Fibroblast of skin of left quadriceps (primary cell): ENCODE results near the gene ZBTB37.
"Not testable (repeated sequence)": the region's sequence is repeated elsewhere in the genome, so short reads cannot be mapped to it uniquely, and the experiment has no call there.

ENCODE experiments used
- DNase-seq, 2 experiments: peaks; one replicate each; pipeline ENCODE4 v3.0.0-alpha.2; 2013; ENCODE audit warnings: low read depth in 2 of 2

ZBTB37 gene

GRCh38 chr1:173903827-173904531, 35.8 kb downstream of the ZBTB37 start:
- no peak for DNase-seq

- no peak for DNase-seq
Measured at GRCh38 chr1:173913111-173913510, 44.9 kb downstream of the ZBTB37 start.

- no peak for DNase-seq
Measured at GRCh38 chr1:173914366-173914871, 46.2 kb downstream of the ZBTB37 start.

DNA sequence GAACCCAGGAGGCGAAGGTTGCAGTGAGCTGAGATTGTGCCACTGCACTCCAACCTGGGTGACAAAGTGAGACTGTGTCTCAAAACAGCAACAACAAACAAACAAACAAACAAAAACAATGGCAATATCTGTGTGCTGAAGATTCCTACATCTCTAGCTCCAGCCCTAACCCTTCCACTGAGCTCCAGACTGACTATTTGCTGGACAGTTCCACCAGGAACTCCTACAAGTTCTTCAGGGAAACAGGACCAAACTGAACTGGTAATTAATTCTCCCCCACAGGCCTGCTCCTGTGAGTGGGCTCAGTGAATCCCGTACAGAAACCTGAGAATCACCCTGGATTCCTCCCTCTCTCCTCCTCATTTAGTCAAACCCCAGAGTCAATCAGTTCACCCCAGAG, 47.4 kb downstream of the ZBTB37 start:
- DNase-seq: no peak

DNA sequence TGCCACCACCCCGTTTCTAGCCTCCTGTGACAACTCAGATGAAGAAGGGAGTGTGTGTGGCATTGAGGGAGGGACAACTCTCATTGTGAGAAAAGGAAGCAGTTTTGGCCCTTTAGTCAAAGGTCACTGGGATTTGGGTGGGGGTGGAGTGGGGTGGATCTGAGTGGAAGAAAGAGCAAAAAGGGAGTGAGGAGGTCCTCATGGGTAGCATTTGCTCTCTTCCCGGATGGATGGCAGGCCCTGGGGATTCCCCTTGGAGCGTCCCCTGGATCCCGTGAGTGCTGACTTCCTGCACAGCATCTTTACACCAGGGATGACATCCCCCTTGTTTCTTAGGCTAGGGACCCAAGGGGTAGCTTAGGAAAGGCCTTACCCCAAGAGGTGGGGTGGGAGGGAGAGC, 48.5 kb downstream of the ZBTB37 start:
- no peak for DNase-seq

DNA sequence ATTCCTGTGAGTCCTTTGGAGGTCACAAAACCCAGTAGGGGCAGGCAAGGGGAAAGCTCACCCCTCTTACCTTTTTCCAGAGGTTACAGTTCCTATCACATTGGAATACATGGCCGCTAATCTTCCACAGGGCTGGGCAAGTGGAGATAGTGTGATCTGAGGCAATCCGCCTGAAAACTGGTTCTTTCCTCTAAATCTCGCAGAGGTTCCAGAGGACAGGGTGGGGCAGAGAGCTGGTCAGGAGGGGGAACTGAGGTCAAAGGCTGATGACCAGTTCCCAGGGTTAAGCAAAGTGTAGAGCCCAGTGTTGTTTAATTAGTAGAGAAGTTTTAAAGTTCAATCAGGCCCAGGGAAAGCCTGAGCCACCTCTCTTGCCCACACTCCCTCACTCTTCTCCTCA, 49.0 kb downstream of the ZBTB37 start, which contains the start of gene SERPINC1:
SERPINC1 (minus strand) TSS at position 179 of the 400 bp plus-strand sequence; CDS start at position 111, 68 bp downstream.
- DNase-seq: no peak

- no peak for DNase-seq
Measured at GRCh38 chr1:173917635-173918493, 49.7 kb downstream of the ZBTB37 start.

GRCh38 chr1:173920861-173921260, 52.7 kb downstream of the ZBTB37 start:
- DNase-seq: no peak

DNA sequence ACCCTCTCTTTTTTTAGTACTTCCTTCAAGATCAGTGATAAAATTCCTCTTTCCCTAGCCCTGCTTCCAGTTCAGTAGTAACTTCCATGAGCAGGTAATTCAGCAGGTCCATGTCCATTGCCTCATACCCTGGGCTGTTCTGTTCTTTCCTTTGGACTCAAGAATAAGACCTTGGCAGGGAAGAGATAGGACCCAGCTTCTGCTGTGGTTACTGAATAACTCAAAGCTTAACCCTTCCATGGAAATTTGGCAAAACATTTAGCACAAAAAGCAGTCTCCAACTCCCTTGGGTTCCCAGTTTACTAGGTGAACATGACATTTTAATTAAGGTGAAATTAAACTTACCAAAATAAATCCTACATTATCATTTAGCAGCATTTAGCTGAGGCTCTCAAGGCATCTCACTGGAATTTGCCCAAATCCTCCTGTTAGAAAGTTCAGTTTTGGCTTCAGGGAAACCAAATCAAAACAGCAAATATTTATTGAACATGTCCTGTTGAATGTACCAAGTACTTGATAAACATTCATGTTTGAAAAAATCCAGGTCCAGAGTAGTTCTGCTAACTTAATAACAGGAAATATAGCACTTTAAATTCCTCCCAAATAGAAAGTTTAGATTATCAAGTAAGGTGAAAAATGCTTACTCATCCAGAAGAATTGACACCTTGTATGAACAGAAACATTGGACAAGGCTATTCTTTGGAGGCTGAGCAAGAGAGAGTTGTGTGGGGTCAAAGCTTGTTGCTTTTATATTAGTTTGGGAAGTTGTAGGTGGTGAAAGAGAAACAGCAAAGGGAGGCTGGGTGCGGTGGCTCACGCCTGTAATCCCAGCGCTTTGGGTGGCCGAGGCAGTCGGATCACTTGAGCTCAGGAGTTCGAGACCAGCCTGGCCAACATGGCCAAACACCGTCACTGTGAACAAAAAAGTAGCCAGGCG, 57.4 kb downstream of the ZBTB37 start:
- DNase-seq: no peak

DNA sequence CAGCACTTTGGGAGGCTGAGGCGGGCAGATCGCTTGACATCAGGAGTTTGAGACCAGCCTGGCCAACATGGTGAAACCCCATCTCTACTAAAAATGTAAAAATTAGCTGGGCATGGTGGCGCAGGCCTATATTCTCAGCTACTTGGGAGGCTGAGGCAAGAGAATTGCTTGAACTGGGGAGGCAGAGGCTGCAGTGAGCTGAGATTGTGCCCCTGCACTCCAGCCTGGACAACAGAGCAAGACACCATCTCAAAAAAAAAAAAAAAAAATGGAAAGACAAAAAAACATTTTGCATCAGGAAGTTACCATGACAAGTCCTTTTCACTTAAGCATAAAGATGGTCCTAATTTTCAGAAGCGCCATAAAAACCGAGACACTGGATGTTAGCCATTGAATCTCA, 62.4 kb downstream of the ZBTB37 start:
- DNase-seq: not testable (repeated sequence)

DNA sequence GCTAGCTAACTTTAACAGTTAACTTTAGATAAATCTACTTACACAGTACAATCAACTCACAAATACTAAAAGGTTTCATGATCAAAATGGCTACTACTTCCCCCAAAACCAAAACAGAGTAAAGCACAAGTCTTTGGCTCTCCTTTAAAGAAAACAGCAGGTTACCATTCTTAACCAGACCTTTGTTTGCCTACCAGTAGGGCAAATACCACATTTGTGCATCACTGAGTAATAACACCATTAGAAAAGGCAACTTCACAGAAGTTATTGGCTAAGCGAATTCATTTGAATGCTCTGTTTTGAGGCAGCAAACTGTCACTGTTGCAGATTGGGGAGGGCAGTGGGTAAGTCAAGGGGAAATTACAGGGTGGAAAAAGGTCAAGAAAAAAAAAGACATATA, 66.3 kb downstream of the ZBTB37 start:
- DNase-seq: no peak

GRCh38 chr1:173937062-173937461, 68.9 kb downstream of the ZBTB37 start:
- no peak for DNase-seq

DNA sequence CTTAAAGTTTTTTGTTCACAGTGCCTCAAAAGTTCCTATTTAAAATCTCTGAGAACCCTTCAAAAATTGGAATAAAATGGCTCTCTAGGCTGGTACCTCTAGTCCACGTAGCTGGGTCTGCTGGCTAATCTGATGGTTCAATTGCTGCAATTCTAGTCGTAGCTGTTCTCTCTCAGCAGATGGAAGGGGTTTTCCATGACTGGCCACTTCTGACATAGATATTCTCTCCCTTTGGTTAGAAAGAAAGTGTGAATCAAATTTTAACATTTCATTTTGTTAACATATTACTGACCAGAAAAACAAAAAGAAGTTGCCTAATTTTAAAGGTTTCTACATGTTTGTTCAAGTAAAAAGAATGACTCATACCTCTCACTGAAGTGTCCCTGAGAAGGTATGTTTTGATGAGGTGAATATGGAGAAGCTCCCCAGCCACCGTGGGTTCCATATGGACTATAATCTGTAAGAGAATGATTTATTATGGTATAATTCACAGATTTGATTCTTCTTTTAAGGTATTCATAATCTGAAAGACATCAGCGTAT, 78.3 kb downstream of the ZBTB37 start:
- DNase-seq: no peak

GRCh38 chr1:173948594-173948993, 80.4 kb downstream of the ZBTB37 start:
- no peak for DNase-seq
